Right hindlimb (tissue), 1 donor: Measurements from ENCODE around the gene PPP2R5B.
"Not testable (repeated sequence)": the region's sequence is repeated elsewhere in the genome, so short reads cannot be mapped to it uniquely, and the experiment has no call there.

Experiments
- DNase-seq: peaks from one replicate; pipeline ENCODE4 v3.0.0-alpha.2; 2018

Gene PPP2R5B

GRCh38 chr11:64933213-64933934 is 8.9 kb downstream of the PPP2R5B start:
- no peak for DNase-seq

- no peak for DNase-seq
Measured at GRCh38 chr11:64933935-64934681, 9.6 kb downstream of the PPP2R5B start.

- DNase-seq: no peak
Measured at GRCh38 chr11:64934682-64935358, 10.3 kb downstream of the PPP2R5B start.

- DNase-seq: peak; percentile 58
Measured at GRCh38 chr11:64935359-64936081, 11.0 kb downstream of the PPP2R5B start, which contains the start of gene GPHA2. TSS of gene GPHA2 (minus strand) at chr11:64935893. CDS start at chr11:64935460, 433 bp downstream.

DNA sequence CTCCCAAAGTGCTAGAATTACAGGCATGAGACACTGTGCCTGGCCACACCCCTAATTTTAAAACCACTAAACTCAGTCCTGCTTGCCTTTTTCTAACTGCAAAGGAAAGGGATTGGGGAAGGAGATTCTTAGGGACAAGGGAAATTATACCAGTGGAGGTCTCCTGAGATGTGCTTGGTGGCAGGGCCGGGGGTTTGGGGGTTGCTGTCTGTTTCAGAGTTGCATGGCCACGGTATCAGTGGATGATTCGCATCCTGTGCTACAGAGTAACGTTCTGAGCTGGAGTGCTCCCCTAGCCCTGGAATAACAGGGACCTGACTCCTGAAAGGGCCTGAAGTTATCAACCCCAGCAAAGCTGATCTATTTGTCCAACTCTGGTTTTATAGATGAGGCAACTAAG is 12.1 kb downstream of the PPP2R5B start:
- no peak for DNase-seq

- DNase-seq: no peak
Measured at GRCh38 chr11:64947208-64947814, 22.8 kb downstream of the PPP2R5B start.

DNA sequence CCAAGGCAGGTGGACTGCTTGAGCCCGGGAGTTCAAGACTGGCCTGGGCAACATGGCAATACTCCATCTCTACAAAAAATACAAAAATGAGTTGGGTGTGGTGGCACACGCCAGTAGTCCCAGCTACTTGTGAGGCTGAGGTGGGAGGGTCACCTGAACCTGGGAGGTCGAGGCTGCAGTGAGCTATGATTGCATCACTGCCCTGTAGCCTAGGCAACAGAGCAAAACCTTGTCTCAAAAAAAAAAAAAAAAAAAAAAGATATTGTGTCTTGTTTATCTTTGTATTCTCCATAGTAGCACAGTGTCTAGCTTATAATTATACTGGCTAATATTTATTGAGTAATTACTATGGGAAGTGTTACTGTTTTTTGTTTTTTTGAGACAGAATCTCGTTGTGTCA is 27.0 kb downstream of the PPP2R5B start:
- no peak for DNase-seq

- DNase-seq: no peak
Measured at GRCh38 chr11:64954201-64954600, 29.7 kb downstream of the PPP2R5B start.

DNA sequence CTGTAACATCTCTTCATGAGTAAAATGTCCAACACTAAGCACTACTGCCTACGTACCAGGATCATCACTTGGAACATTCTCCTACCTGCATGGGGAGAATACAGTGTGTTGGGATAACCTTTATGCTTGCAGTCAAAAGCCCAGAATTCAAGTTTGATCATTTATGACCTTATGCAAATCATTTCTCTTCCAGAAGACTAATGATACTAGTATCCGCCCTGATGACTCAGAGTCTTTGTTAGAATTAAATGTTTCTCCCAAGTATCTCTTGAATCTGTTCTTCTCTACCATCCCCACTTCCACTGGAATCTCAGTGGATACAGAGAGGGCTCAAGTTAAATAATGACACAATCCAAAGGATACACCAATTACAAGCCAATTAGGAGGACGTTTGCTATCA is 35.0 kb downstream of the PPP2R5B start:
- no peak for DNase-seq

DNA sequence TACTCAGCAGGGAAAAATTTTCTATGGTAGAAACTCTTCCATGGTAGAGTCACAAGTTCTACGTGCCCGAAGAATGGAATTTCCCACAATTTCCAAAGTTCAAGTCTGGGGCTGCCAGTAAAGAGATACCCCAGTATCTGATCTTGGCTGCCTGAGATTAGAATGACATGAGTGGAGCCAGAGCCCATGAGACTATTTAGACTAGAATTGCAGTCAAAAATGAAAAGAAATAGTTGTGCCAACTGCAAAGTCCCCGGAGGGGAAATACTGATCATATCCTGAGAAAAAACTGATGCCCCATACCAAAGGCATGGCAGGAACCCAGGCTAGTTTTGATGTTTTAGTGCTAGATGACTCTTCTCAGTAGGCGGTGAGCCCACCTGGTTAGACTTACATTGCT is 36.2 kb downstream of the PPP2R5B start:
- DNase-seq: no peak

GRCh38 chr11:64963072-64963631 is 38.7 kb downstream of the PPP2R5B start:
- DNase-seq: no peak

DNA sequence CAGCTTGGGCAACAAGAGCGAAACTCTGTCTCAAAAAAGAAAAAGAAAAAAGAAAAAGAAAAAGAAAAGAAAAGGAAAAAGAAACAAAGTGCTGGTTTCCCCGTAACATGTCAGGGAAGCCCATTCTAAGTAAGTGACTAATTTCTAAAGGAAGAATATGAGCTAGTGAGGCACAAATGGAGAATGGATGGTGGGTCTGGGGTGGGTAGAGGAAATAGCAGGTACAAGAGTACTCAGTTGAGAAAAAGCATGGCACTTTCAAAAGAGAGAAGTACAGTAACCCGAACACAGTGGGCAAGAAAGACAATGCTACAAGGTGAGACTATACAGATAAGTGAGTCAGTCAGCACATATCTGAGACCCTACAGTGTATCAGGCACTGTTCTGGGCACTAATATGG is 42.9 kb downstream of the PPP2R5B start:
- no peak for DNase-seq

DNA sequence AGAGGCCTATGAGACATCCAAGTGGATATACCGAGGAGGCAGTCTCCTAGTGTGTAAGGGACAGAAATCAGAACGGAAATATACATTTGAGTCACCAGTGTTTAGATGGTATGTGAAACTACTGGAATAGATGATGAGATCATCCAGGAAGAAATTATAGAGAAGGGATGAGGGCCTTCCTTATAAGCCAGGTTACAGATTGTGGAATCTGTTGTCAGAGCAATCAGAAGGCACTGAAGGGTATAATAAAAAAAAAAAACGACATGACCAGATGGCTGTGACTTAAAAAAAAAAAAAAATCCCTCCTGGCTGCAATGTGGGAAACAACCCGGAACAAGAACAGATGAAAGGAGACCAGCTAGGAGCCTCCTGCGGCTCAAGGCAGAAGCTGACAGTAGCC is 44.7 kb downstream of the PPP2R5B start:
- DNase-seq: no peak

DNA sequence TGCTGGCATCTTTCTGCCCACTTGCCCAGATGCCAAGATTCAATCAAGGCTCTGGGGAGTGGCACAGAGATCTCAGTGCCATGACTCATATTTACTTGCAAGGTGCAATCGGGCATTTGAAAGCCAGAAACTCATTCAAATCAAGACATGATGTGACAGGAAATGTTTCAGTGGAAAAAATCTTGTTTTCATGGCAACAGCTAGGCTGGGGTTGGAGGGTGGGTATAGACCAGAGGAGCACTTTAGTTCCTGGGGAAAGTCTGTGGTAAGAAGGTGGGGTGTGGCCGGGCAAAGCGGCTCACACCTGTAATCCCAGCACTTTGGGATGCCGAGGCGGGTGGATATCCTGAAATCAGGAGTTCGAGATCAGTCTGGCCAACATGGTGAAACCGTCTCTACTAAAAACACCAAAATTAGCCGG is 46.3 kb downstream of the PPP2R5B start:
- DNase-seq: no peak

- DNase-seq: peak; percentile 90
Measured at GRCh38 chr11:64971421-64972233, 47.1 kb downstream of the PPP2R5B start, which contains the start of gene MAJIN. TSS of gene MAJIN (minus strand) at chr11:64972108. CDS start at chr11:64959405, 12,703 bp downstream.

DNA sequence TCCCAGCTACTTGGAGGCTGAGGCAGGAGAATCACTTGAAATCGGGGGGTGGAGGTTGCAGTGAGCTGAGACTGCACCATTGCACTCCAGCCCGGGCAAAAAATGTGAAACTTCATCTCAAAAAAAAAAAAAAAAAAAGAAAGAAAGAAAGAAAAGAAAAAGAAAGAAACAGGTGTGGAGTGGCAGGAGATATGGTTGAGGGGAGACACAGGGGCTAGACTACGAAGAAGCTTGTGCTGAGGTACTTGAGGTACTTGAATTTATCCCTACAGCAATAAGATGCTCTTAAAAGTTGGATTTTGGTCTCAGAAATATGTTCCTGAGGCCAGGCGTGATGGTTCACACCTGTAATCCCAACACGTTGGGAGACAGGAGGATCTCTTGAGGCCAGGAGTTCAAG is 49.6 kb downstream of the PPP2R5B start:
- no peak for DNase-seq

DNA sequence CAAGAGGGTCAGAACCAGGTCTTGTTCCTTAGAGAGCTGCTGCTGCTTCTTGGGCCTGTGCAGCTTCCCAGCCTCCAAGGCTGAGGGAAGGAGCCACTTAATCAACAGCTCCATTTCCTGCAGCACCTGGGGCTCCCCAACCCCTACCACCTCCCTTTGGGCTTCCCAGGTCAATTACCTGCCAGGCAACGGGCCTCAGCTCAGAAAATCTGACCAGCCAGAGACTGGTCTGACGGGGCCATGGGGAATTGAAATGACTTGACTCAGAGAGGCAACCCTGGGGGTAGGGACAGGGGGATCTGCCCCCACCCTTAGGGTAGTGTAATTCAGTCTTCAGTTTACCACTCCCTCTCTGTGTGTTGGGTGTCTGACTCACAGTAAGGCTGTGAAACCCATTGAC is 52.2 kb downstream of the PPP2R5B start:
- no peak for DNase-seq

- DNase-seq: not testable (repeated sequence)
Measured at GRCh38 chr11:64983339-64983738, 58.9 kb downstream of the PPP2R5B start.
